Measurements from ENCODE around the gene UBD. TPM values are rescaled to one million over a fixed set of nuclear protein-coding genes. Genes with fewer than 3 reads are reported as not detected.

UBD gene
- total RNA-seq, 1 donor from 2014 or later = not detected

DNA sequence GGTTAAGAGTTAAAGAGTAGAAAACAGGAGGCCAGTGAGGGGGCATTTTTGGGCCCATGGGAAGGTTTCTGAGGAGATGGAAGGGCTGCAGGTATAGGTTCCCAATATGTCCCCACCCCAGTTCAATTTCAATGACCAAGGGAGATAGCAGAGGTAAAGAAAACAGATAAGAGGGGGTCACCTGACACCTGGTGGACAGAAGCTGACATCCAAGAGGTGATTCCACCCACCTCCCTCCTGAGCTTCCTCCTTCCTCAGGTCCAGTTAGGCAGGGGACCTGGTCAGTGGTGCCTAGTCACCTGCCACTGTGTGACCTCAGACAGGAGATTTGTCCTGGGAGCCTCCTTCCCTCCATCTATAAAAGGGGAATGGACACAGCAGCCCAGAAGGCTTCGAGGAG is 42.3 kb downstream of the UBD start:
- peak in 1 of 2 donors; percentile 25 for DNase-seq (ENCODE audit: low spot score in 2 of 2)
- Histone ChIP-seq H3K36me3 (no peaks in the 10 kb centered on the region), H3K27ac (no peak overlapping the region), H3K27me3 (no peaks in the 10 kb centered on the region), H3K9me3 (no peaks in the 10 kb centered on the region), H3K4me3 (no peak overlapping the region), H3K4me1 (no peaks in the 10 kb centered on the region)
- intact Hi-C loops (cut with DNase I) = no loop called here
- TF ChIP-seq, protein P1, sequence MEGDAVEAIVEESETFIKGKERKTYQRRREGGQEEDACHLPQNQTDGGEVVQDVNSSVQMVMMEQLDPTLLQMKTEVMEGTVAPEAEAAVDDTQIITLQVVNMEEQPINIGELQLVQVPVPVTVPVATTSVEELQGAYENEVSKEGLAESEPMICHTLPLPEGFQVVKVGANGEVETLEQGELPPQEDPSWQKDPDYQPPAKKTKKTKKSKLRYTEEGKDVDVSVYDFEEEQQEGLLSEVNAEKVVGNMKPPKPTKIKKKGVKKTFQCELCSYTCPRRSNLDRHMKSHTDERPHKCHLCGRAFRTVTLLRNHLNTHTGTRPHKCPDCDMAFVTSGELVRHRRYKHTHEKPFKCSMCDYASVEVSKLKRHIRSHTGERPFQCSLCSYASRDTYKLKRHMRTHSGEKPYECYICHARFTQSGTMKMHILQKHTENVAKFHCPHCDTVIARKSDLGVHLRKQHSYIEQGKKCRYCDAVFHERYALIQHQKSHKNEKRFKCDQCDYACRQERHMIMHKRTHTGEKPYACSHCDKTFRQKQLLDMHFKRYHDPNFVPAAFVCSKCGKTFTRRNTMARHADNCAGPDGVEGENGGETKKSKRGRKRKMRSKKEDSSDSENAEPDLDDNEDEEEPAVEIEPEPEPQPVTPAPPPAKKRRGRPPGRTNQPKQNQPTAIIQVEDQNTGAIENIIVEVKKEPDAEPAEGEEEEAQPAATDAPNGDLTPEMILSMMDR (IDR thresholded peaks at IDR 0.05) = no peak

DNA sequence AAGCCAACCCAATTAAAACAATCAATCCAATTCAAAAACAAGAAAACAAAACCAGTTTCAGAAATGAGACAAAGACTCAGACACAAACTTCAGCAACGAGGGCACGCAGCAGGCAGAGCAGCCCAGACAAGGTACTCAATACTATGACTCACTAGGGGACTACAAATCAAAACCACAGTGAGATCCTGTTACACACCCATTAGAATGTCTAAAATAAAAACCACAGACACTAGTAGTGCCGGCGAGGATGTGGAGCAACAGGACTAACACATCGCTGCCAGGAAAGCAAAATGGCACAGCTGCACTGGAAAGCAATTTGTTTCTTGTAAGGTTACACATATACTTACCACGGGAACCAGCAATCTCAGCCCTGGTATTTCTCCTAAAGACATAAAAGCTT is 43.4 kb downstream of the UBD start:
- Histone ChIP-seq H3K9me3 (no peaks in the 10 kb centered on the region), H3K36me3 (no peaks in the 10 kb centered on the region), H3K27ac (no peak overlapping the region), H3K27me3 (no peaks in the 10 kb centered on the region), H3K4me3 (no peak overlapping the region), H3K4me1 (no peaks in the 10 kb centered on the region)
- TF ChIP-seq, protein P1 (IDR thresholded peaks at IDR 0.05) = no peak
- no peak for DNase-seq (ENCODE audit: low spot score in 2 of 2)
- intact Hi-C loops (cut with DNase I) = no loop called here

DNA sequence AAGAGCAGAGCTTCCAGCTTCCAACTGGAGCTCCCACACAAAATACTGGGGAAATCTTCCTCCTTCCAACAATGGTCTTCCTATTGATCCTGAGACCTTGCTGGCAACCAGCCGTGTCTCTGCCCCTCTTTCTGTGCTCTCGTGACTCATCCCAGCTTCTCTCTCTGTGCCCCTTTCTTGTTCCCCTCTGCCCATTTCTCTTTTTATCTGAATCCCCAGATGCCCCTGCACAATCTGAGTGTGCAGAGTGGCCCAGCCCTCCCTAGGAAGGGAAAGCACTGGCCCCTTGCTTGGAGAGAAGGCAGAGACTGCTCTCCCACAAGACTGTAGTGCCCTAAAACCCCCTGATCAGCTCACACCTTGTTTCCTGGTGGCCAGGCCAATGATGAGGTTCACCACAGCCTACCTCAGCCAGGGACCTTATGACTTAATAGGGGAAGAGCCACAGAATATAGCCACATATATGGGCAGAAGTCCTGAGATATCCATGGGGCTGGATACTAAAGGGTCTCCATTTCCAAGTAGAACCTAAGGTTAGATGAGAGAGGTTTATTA is 48.7 kb downstream of the UBD start:
- Histone ChIP-seq H3K4me3 (no peak overlapping the region), H3K9me3 (no peaks in the 10 kb centered on the region), H3K4me1 (no peaks in the 10 kb centered on the region), H3K36me3 (no peaks in the 10 kb centered on the region), H3K27me3 (no peaks in the 10 kb centered on the region), H3K27ac (no peak overlapping the region)
- intact Hi-C loops (cut with DNase I) = no loop called here
- TF ChIP-seq, protein P1 (IDR thresholded peaks at IDR 0.05) = no peak
- no peak for DNase-seq (ENCODE audit: low spot score in 2 of 2)

DNA sequence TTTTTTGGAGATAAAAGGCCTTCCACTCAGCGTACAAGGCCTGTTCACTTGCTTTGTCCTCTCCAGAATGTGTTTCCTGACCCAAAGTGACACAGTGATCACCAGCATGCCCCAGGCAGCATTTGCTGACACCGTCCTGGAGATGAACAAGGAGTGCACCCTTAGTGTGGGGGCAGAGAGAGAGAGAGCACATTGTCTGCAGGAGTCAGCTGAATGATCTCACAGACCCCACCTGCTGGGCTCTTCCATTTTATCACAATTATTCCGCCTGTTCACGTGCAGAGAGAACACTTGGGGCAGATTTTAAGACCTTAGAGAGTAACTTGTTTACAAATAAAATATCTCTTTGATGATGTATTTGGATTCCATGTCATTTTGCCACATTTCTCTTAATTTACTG is 49.3 kb downstream of the UBD start:
- Histone ChIP-seq H3K4me3 (no peak overlapping the region), H3K9me3 (no peaks in the 10 kb centered on the region), H3K36me3 (no peaks in the 10 kb centered on the region), H3K4me1 (no peaks in the 10 kb centered on the region), H3K27ac (no peak overlapping the region), H3K27me3 (no peaks in the 10 kb centered on the region)
- DNase-seq (ENCODE audit: low spot score in 2 of 2) = no peak
- intact Hi-C loops (cut with DNase I) = no loop called here
- TF ChIP-seq, protein P1 (IDR thresholded peaks at IDR 0.05) = no peak

DNA sequence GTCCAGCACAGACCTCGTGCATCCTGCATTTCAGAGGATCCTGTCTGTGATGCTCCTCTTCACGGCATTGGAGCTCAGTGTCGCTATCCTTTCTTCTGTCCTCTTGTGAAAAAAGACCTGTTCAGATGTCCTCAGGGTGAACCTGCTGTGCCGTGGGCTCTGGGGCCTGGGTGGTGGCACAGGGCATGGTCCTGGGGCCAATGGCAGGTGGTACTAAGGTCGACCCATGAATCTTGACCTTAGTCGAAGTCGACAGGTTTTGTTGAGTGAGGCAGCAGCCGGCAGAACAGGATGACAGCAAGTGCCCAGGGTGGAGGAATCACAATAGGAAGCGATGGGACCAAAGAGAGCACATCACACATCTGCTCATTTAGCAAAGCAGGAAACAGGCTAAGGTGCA is 49.8 kb downstream of the UBD start:
- Histone ChIP-seq H3K27ac (no peak overlapping the region), H3K36me3 (no peaks in the 10 kb centered on the region), H3K4me1 (no peaks in the 10 kb centered on the region), H3K27me3 (no peaks in the 10 kb centered on the region), H3K9me3 (no peaks in the 10 kb centered on the region), H3K4me3 (no peak overlapping the region)
- DNase-seq (ENCODE audit: low spot score in 2 of 2) = no peak
- TF ChIP-seq, protein P1 (IDR thresholded peaks at IDR 0.05) = no peak
- intact Hi-C loops (cut with DNase I) = no loop called here

DNA sequence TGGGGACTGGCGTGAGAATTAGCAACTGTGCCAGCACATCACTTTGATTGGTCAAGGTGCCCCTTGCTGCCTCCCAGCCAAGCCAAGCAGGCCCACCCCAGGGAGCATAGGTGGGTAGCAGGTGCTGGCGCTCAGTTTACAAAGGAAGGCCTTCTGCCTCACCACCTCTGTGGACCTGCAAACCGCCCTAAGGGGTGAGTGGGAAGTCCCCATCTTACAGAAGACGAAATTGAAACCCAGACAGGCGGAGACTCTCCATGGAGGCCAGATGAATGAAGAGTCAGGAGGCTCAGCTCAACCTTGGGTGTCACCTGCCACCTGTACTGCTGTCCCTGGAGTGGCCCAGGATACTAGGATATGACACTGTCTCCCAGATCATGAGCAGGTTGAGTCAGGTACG is 50.3 kb downstream of the UBD start:
- Histone ChIP-seq H3K9me3 (no peaks in the 10 kb centered on the region), H3K27ac (no peak overlapping the region), H3K36me3 (no peaks in the 10 kb centered on the region), H3K4me1 (no peaks in the 10 kb centered on the region), H3K4me3 (no peak overlapping the region), H3K27me3 (no peaks in the 10 kb centered on the region)
- DNase-seq (ENCODE audit: low spot score in 2 of 2) = no peak
- intact Hi-C loops (cut with DNase I) = no loop called here
- TF ChIP-seq, protein P1 (IDR thresholded peaks at IDR 0.05) = no peak

Measured in ascending aorta (tissue), 2 donors.